ENCODE data around the gene AADAT.
"Not testable (repeated sequence)": the region's sequence is repeated elsewhere in the genome, so short reads cannot be mapped to it uniquely, and the experiment has no call there.

Gene AADAT

DNA sequence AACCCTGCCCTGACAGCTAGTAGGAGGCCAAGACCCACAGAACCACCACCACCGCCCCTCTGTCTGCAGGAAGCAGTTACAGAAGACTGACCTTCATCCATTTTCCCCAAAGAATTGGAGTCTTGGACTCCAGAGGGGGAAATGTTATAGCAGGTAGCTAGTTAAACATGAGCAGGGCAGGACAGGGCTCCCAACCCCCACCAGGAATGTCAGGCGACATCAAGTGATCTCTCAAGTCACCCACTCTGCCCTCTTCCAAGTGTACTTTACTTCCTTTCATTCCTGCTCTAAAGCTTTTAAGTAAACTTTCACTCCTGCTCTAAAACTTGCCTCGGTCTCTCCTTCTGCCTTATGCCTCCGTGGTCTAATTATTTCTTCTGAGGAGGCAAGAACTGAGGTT is 17.1 kb upstream of the AADAT start:
- Mint-ChIP-seq H3K4me1 (no peaks in the 10 kb centered on the region), H3K36me3 (ENCODE audit: low read depth) (no peaks in the 10 kb centered on the region), H3K27me3 (peaks cover 5% of the 10 kb centered on the region), H3K4me3 (no peak overlapping the region), H3K9me3 (no peaks in the 10 kb centered on the region), H3K27ac (no peak overlapping the region)
- ATAC-seq (no peak), DNase-seq (no peak)

- H3K27ac Mint-ChIP-seq = no peak overlapping the region
- no peak overlapping the region for H3K4me3 Mint-ChIP-seq
- H3K36me3 Mint-ChIP-seq (ENCODE audit: low read depth) = no peaks in the 10 kb centered on the region
- DNase-seq (no peak), ATAC-seq (no peak)
- H3K9me3 Mint-ChIP-seq = no peaks in the 10 kb centered on the region
- H3K27me3 Mint-ChIP-seq = peaks cover 10% of the 10 kb centered on the region
- no peaks in the 10 kb centered on the region for H3K4me1 Mint-ChIP-seq
Measured at GRCh38 chr4:170102426-170102825, 12.7 kb upstream of the AADAT start.

DNA sequence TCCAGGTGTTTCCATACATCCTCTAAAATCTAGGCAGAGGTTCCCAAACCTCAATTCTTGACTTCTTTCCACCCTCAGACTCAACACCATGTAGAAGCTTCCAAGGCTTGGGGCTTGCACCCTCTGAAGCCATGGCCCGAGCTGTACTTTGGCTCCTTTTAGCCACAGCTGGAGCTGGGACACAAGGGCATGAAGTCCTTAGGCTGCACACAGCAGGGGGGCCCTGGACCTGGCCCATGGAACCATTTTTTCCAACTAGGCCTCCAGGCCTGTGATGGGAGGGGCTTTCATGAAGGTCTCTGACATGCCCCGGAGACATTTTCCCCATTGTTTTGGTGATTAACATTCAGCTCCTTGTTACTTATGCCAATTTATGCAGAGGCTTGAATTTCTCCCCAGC is 8.4 kb upstream of the AADAT start:
- not testable (repeated sequence) for H3K27ac Mint-ChIP-seq; H3K9me3 Mint-ChIP-seq; H3K4me3 Mint-ChIP-seq; ATAC-seq; H3K36me3 Mint-ChIP-seq (ENCODE audit: low read depth); DNase-seq; H3K4me1 Mint-ChIP-seq
- H3K27me3 Mint-ChIP-seq = peaks cover 11% of the 10 kb centered on the region

DNA sequence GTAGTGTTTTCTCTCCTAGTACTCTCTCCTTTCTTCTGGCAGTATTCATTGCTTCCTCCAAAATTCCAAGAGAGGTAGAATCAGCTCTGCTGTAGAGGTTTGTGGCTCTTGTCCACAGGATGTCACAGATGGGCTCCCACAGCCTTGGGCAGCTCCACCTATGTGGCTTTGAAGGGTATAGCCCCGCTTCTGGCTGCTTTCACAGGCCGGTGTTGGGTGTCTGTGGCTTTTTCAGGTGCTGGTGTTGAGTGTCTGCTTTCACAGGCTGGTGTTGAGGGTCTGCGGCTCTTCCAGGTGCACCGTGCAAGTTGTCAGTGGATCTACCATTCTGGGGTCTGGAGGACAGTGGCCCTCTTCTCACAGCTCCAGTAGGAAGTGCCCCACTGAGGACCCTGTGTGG is 7.9 kb upstream of the AADAT start:
- ATAC-seq (no peak), DNase-seq (no peak)
- Mint-ChIP-seq H3K27me3 (peaks cover 10% of the 10 kb centered on the region), H3K4me1 (no peaks in the 10 kb centered on the region), H3K36me3 (ENCODE audit: low read depth) (no peaks in the 10 kb centered on the region), H3K9me3 (no peaks in the 10 kb centered on the region), H3K27ac (no peak overlapping the region), H3K4me3 (no peak overlapping the region)

DNA sequence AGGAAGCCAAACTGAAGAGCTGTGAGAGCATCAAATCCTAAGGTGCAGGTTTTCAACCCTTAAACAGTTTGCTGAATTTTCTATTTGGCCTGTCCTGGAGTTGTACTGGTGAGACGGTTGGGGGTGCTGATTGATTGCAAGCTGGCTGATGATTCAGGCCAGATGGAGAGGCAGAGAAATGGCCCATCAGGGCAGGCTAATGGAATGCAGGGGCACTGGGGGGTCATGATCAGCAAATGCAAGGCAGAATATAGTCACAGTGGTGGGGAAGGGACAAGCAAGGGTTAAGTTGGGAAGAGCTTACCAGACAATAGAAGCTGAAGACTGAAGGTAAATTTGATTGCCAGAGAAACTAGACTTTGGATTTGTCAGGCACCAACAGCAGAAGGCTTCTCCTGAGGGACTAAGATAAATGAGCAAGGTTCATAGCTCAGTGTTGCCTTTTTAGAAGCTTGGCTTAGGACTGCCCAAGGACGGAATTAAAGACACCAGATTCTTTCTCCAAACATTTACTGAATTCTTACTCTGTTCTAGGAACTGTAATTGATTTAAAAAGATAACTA is 4.3 kb upstream of the AADAT start:
- H3K27ac Mint-ChIP-seq = no peak overlapping the region
- no peaks in the 10 kb centered on the region for H3K9me3 Mint-ChIP-seq
- H3K27me3 Mint-ChIP-seq = peaks cover 28% of the 10 kb centered on the region
- ATAC-seq (no peak), DNase-seq (no peak)
- H3K36me3 Mint-ChIP-seq (ENCODE audit: low read depth) = no peaks in the 10 kb centered on the region
- H3K4me3 Mint-ChIP-seq = no peak overlapping the region
- H3K4me1 Mint-ChIP-seq = peaks cover 9% of the 10 kb centered on the region

DNA sequence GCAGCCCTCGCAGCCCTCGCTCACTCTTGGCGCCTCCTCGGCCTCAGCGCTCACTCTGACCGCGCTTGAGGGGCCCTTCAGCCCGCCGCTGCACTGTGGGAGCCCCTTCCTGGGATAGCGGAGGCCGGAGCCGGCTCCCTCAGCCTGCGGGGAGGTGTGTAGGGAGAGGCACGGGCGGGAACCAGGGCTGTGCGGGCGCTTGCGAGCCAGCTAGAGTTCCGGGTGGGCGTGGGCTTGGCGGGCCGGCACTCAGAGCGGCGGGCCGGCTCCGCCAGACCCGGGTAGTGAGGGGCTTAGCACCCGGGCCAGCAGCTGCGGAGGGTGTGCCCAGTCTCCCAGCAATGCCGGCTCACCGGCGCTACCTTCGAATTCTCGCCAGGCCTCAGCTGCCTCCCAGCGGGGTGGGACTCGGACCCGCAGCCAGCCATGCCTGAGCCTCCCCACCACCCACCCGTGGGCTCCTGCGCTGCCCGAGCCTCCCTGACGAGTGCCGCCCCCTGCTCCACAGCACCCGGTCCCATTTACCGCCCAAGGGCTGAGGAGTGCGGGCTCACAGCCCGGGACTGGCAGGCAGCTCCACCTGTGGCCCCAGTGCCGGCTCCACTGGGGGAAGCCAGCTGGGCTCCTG is 1.4 kb upstream of the AADAT start:
- peaks cover 9% of the 10 kb centered on the region for H3K4me1 Mint-ChIP-seq
- H3K9me3 Mint-ChIP-seq = no peaks in the 10 kb centered on the region
- H3K4me3 Mint-ChIP-seq = no peak overlapping the region
- no peak overlapping the region for H3K27ac Mint-ChIP-seq
- no peaks in the 10 kb centered on the region for H3K36me3 Mint-ChIP-seq (ENCODE audit: low read depth)
- no peak for ATAC-seq
- DNase-seq = no peak
- H3K27me3 Mint-ChIP-seq = peaks cover 30% of the 10 kb centered on the region

- peaks cover 30% of the 10 kb centered on the region for H3K27me3 Mint-ChIP-seq
- no peaks in the 10 kb centered on the region for H3K9me3 Mint-ChIP-seq
- DNase-seq (no peak), ATAC-seq (no peak)
- no peaks in the 10 kb centered on the region for H3K36me3 Mint-ChIP-seq (ENCODE audit: low read depth)
- peaks cover 9% of the 10 kb centered on the region for H3K4me1 Mint-ChIP-seq
- no peak overlapping the region for H3K27ac Mint-ChIP-seq
- H3K4me3 Mint-ChIP-seq = peak overlapping the region; percentile 62
Measured at GRCh38 chr4:170090352-170091052, 746 bp upstream of the AADAT start.

GRCh38 chr4:170089274-170089667 is 485 bp downstream of the AADAT start:
- H3K4me1 Mint-ChIP-seq = peaks cover 9% of the 10 kb centered on the region
- DNase-seq (no peak), ATAC-seq (peak; percentile 22)
- H3K4me3 Mint-ChIP-seq = peak overlapping the region; percentile 67
- H3K36me3 Mint-ChIP-seq (ENCODE audit: low read depth) = no peaks in the 10 kb centered on the region
- no peak overlapping the region for H3K27ac Mint-ChIP-seq
- H3K9me3 Mint-ChIP-seq = no peaks in the 10 kb centered on the region
- peaks cover 30% of the 10 kb centered on the region for H3K27me3 Mint-ChIP-seq

DNA sequence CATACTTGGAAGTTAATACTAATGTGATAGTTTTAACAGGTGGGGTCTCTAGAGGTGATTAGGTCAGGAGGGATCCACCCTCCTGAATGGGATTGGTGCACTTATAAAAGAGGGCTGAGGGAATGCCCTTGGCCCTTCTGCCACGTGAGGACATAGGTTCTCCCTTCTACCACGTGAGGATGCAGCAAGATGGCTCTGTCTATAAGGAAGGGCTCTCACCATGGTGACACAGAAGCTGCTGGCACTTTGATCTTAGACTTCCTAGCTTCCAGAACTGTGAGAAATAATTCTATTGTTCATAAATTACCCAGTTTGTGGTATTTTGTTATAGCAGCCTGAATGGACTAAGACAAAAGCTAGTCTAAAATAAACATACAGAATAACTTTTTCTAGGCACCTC is 1.0 kb downstream of the AADAT start:
- DNase-seq = no peak
- no peak for ATAC-seq
- H3K27ac Mint-ChIP-seq = no peak overlapping the region
- H3K36me3 Mint-ChIP-seq (ENCODE audit: low read depth) = no peaks in the 10 kb centered on the region
- peaks cover 28% of the 10 kb centered on the region for H3K27me3 Mint-ChIP-seq
- no peak overlapping the region for H3K4me3 Mint-ChIP-seq
- no peaks in the 10 kb centered on the region for H3K9me3 Mint-ChIP-seq
- peaks cover 9% of the 10 kb centered on the region for H3K4me1 Mint-ChIP-seq

DNA sequence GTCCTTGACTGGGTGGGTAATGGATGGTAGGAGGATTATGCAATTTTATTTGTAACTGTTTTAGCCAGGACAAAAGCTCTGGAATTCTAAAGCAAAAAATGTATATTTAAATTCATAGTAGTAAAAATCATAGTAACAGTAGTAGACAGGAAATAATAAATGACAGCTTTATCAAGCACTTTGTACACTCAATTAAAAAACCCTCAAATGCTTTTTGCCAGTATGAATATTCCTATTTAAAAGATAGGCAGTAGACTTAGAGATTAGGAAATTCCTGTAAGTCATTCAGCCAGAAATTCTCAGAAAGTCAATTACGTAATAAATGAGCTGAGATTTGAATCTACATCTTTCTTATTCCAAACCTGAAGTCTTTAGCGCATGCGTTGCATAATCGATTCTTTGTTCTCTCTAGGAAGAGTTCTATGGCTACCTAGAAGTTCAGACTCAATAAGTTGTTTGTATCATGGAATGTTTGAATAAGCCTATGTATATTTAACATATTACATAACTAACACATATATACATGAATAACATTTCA is 2.5 kb downstream of the AADAT start:
- H3K4me1 Mint-ChIP-seq = peaks cover 9% of the 10 kb centered on the region
- no peak for DNase-seq
- no peak for ATAC-seq
- no peak overlapping the region for H3K4me3 Mint-ChIP-seq
- no peaks in the 10 kb centered on the region for H3K9me3 Mint-ChIP-seq
- no peak overlapping the region for H3K27ac Mint-ChIP-seq
- peaks cover 30% of the 10 kb centered on the region for H3K27me3 Mint-ChIP-seq
- H3K36me3 Mint-ChIP-seq (ENCODE audit: low read depth) = no peaks in the 10 kb centered on the region

DNA sequence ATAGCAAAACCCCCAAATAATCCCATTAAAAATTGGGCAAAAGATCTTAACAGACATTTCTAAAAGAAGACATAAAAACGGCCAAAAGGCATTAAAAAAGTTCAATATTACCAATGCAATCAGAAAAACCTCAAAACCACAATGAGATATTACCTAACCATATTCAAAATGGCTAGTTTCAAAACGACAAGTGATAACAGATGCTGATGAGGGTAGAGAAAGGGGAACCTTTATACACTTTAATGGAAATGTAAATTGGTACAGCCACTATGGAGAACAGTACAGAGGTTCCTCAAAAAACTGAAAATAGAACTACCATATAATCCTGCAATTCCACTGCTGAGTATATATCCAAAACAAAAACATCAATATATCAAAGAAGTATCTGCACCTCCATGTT is 6.2 kb downstream of the AADAT start:
- DNase-seq = no peak
- Mint-ChIP-seq H3K4me1 (no peaks in the 10 kb centered on the region), H3K36me3 (ENCODE audit: low read depth) (no peaks in the 10 kb centered on the region), H3K27ac (no peak overlapping the region), H3K9me3 (peaks cover 8% of the 10 kb centered on the region), H3K27me3 (peaks cover 20% of the 10 kb centered on the region), H3K4me3 (no peak overlapping the region)
- ATAC-seq = no peak

DNA sequence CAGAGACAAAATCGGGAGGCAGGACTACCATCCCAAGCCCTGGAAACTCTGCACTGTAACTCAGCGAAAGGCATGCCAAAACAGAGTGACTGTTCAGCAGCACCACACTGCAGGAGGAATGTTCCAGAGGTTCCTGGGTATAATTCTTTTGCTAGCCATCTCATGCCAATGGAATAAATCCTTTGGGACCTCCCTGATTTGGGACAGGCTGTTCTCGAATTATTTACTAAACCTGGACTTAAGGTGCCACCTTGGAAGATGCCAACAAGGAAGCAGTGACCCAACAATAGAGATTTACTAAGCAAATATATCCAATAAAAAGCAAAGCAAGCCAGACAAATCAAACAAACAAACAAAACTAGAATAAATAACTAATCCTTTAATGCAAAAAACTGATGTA is 9.3 kb downstream of the AADAT start:
- Mint-ChIP-seq H3K9me3 (peaks cover 8% of the 10 kb centered on the region), H3K27me3 (peaks cover 19% of the 10 kb centered on the region), H3K27ac (no peak overlapping the region), H3K4me3 (no peak overlapping the region), H3K4me1 (no peaks in the 10 kb centered on the region), H3K36me3 (ENCODE audit: low read depth) (no peaks in the 10 kb centered on the region)
- ATAC-seq (no peak), DNase-seq (no peak)

- peaks cover 8% of the 10 kb centered on the region for H3K9me3 Mint-ChIP-seq
- no peak for DNase-seq
- no peaks in the 10 kb centered on the region for H3K4me1 Mint-ChIP-seq
- H3K4me3 Mint-ChIP-seq = no peak overlapping the region
- H3K27me3 Mint-ChIP-seq = peaks cover 21% of the 10 kb centered on the region
- no peak for ATAC-seq
- H3K36me3 Mint-ChIP-seq (ENCODE audit: low read depth) = no peaks in the 10 kb centered on the region
- H3K27ac Mint-ChIP-seq = no peak overlapping the region
Measured at GRCh38 chr4:170079981-170080380, 9.8 kb downstream of the AADAT start.

DNA sequence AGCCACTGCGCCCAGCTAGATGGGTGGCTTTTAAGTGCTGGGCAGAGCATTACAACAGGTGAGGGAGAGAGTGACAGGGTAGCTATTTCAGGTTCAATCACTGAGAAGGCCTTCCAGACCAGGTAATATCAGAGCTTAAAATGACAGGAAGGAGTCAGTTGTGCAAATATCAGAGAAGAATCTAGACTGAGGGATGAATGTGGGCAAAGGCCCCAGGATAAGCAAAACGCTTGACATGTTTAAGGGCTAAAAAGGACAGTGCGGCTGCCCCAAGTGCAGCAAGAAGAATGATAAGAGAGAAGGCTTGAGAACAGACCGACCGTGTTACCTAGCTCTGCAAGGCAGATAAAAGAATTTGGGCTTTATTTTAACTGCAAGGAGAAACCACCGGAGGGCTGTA is 18.6 kb downstream of the AADAT start:
- H3K4me1 Mint-ChIP-seq = no peaks in the 10 kb centered on the region
- DNase-seq (no peak), ATAC-seq (no peak)
- H3K27me3 Mint-ChIP-seq = peaks cover 4% of the 10 kb centered on the region
- no peaks in the 10 kb centered on the region for H3K36me3 Mint-ChIP-seq (ENCODE audit: low read depth)
- no peak overlapping the region for H3K27ac Mint-ChIP-seq
- no peaks in the 10 kb centered on the region for H3K9me3 Mint-ChIP-seq
- H3K4me3 Mint-ChIP-seq = no peak overlapping the region

- ATAC-seq = no peak
- DNase-seq = no peak
- Mint-ChIP-seq H3K4me1 (no peaks in the 10 kb centered on the region), H3K9me3 (no peaks in the 10 kb centered on the region), H3K36me3 (ENCODE audit: low read depth) (no peaks in the 10 kb centered on the region), H3K27ac (no peak overlapping the region), H3K4me3 (no peak overlapping the region), H3K27me3 (no peaks in the 10 kb centered on the region)
Measured at GRCh38 chr4:170068438-170069128, 21.2 kb downstream of the AADAT start.

Data from activated naive CD8-positive, alpha-beta T cell treated with anti-CD3 and anti-CD28 coated beads, Interleukin-2, amount 50 U/mL, for 24 hours (primary cell).